ENCODE measurements around the gene CNGA3. TPM values are rescaled to one million over a fixed set of nuclear protein-coding genes. Genes with fewer than 3 reads are reported as not detected.

CNGA3 gene
- total and polyA plus RNA-seq, 10 of the 15 experiments (the other 5 are each of a cell fraction or from before 2014, with no cell fraction given) = not detected

- TF ChIP-seq MXI1 (IDR thresholded peaks at IDR 0.05; ENCODE audit: low read depth, low read length) (peak; percentile 26; the same call in 1 of the 2 replicates), NFXL1 (IDR thresholded peaks at IDR 0.05; ENCODE audit: borderline replicate concordance) (no peak), ATF2 (IDR thresholded peaks at IDR 0.05; ENCODE audit: low read length) (peak; percentile 54; the same call in 1 of the 2 replicates), RELB (IDR thresholded peaks at IDR 0.05; ENCODE audit: low read depth) (peak; percentile 73; the same call in 1 of the 2 replicates), ATF7 (IDR thresholded peaks at IDR 0.05; ENCODE audit: low read depth) (peak; percentile 80), KLF5 (IDR thresholded peaks at IDR 0.05; ENCODE audit: partially characterized antibody) (peak; percentile 46), FOXM1 (IDR thresholded peaks at IDR 0.05; ENCODE audit: low read depth, low read length) (no peak), RUNX3 (IDR thresholded peaks at IDR 0.05; ENCODE audit: low read length) (0 out of 2 replicates have a peak, but pooled peaks have one; percentile 9)
These were observed 92.2 kb downstream of the CNGA3 start (continued) for GRCh38 chr2:98438190-98439133.
